ENCODE results near the gene FTO.

The FTO gene

GRCh38 chr16:53913920-53914319 lies 210.0 kb downstream of the FTO start:
- Histone ChIP-seq H3F3A (ENCODE audit: insufficient read depth, low read length) (no peaks in the 10 kb centered on the region), H3K9ac (ENCODE audit: low read length) (no peak overlapping the region), H3K4me1 (ENCODE audit: low read length) (no peaks in the 10 kb centered on the region), H3K4me3 (ENCODE audit: low read length) (no peak overlapping the region), H4K20me1 (ENCODE audit: insufficient read depth, low read length) (no peaks in the 10 kb centered on the region), H3K27me3 (replicated peaks; ENCODE audit: insufficient read depth, low read length) (no peaks in the 10 kb centered on the region), H3K9me2 (replicated peaks; ENCODE audit: insufficient read depth, low read length) (no peaks in the 10 kb centered on the region), H3K9me3 (replicated peaks; ENCODE audit: insufficient read depth, low read length) (no peaks in the 10 kb centered on the region), H3K4me2 (ENCODE audit: low read depth, low read length) (no peak overlapping the region), H3K36me3 (replicated peaks; ENCODE audit: insufficient read depth, low read length) (no peaks in the 10 kb centered on the region), H2AFZ (ENCODE audit: low read length) (no peak overlapping the region), H3K79me2 (ENCODE audit: low read length) (no peaks in the 10 kb centered on the region), H3K27ac (ENCODE audit: low read length) (no peak overlapping the region)
- TF ChIP-seq EZH2 (optimal IDR thresholded peaks at IDR 0.05; ENCODE audit: low read depth, low read length) (no peak), CTCF (IDR thresholded peaks at IDR 0.05; ENCODE audit: low read length) (no peak), EZH2phosphoT487 (IDR thresholded peaks at IDR 0.05; ENCODE audit: low read length) (no peak)
- DNase-seq: no peak

GRCh38 chr16:53914736-53915135 lies 210.8 kb downstream of the FTO start:
- Histone ChIP-seq H4K20me1 (ENCODE audit: insufficient read depth, low read length) (no peaks in the 10 kb centered on the region), H3K4me3 (ENCODE audit: low read length) (no peak overlapping the region), H3K9ac (ENCODE audit: low read length) (no peak overlapping the region), H3K36me3 (replicated peaks; ENCODE audit: insufficient read depth, low read length) (no peaks in the 10 kb centered on the region), H3K9me3 (replicated peaks; ENCODE audit: insufficient read depth, low read length) (no peaks in the 10 kb centered on the region), H3K4me1 (ENCODE audit: low read length) (no peaks in the 10 kb centered on the region), H3K79me2 (ENCODE audit: low read length) (no peaks in the 10 kb centered on the region), H3F3A (ENCODE audit: insufficient read depth, low read length) (no peaks in the 10 kb centered on the region), H3K27ac (ENCODE audit: low read length) (no peak overlapping the region), H3K27me3 (replicated peaks; ENCODE audit: insufficient read depth, low read length) (no peaks in the 10 kb centered on the region), H3K9me2 (replicated peaks; ENCODE audit: insufficient read depth, low read length) (no peaks in the 10 kb centered on the region), H2AFZ (ENCODE audit: low read length) (no peak overlapping the region), H3K4me2 (ENCODE audit: low read depth, low read length) (no peak overlapping the region)
- DNase-seq: no peak
- TF ChIP-seq CTCF (IDR thresholded peaks at IDR 0.05; ENCODE audit: low read length) (no peak), EZH2 (optimal IDR thresholded peaks at IDR 0.05; ENCODE audit: low read depth, low read length) (no peak), EZH2phosphoT487 (IDR thresholded peaks at IDR 0.05; ENCODE audit: low read length) (no peak)

GRCh38 chr16:53915452-53916160 lies 211.7 kb downstream of the FTO start:
- no peak for DNase-seq
- Histone ChIP-seq H3K79me2 (ENCODE audit: low read length) (no peaks in the 10 kb centered on the region), H3K4me3 (ENCODE audit: low read length) (no peak overlapping the region), H3K27me3 (replicated peaks; ENCODE audit: insufficient read depth, low read length) (no peaks in the 10 kb centered on the region), H3K4me1 (ENCODE audit: low read length) (no peaks in the 10 kb centered on the region), H2AFZ (ENCODE audit: low read length) (no peak overlapping the region), H3K9me3 (replicated peaks; ENCODE audit: insufficient read depth, low read length) (no peaks in the 10 kb centered on the region), H3K9me2 (replicated peaks; ENCODE audit: insufficient read depth, low read length) (no peaks in the 10 kb centered on the region), H3F3A (ENCODE audit: insufficient read depth, low read length) (no peaks in the 10 kb centered on the region), H3K27ac (ENCODE audit: low read length) (no peak overlapping the region), H3K36me3 (replicated peaks; ENCODE audit: insufficient read depth, low read length) (no peaks in the 10 kb centered on the region), H3K4me2 (ENCODE audit: low read depth, low read length) (no peak overlapping the region), H3K9ac (ENCODE audit: low read length) (no peak overlapping the region), H4K20me1 (ENCODE audit: insufficient read depth, low read length) (no peaks in the 10 kb centered on the region)
- no peak for TF ChIP-seq CTCF (IDR thresholded peaks at IDR 0.05; ENCODE audit: low read length)
- no peak for TF ChIP-seq EZH2phosphoT487 (IDR thresholded peaks at IDR 0.05; ENCODE audit: low read length)
